Right renal cortex interstitium (tissue), 3 donors: ENCODE measurements around the gene GCNT4. TPM values are rescaled to one million over a fixed set of nuclear protein-coding genes. Genes with fewer than 3 reads are reported as not detected.

Source experiments
- DNase-seq, 3 donors: peaks; one replicate each; pipeline ENCODE4 v3.0.0-alpha.2; 2013; ENCODE audit warnings: low read depth in 3 of 3, low spot score in 2 of 3
- polyA plus RNA-seq, 3 donors: library from polyadenylated mRNA; unstranded; fragments of 120-200 nt; gene quantifications; one replicate each; pipeline ENCODE4 v1.2.1, GENCODE V29; 2013; ENCODE audit not compliant: insufficient read length in 3 of 3

GCNT4 gene
- polyA plus RNA-seq, 3 donors, result 13.3 to 17.6 (median 16.6) TPM

GRCh38 chr5:75051217-75051751 lies 1.1 kb downstream of the GCNT4 start:
- DNase-seq, result no peak

DNA sequence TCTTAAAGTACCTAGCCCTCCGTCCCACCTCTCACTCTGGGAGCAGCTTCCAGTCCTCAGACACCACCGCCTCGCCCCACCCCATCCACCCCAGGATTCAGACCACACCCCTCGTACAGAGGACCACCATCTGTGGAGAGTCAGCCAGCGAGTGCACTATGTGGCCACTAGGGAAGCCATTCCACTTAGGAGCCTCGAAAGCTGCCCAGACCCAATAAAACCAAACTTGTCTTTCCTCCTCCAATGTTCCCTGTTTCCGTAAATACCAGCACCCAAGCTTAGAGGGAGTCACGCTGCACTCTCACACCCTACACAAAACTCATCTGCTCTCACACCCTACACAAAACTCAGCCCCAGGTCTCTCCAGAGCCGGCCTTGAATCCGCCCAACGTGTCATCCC lies 1.9 kb downstream of the GCNT4 start:
- DNase-seq, result no peak

GRCh38 chr5:75049456-75050351 lies 2.7 kb downstream of the GCNT4 start:
- DNase-seq, result no peak

- DNase-seq, result no peak
Observed at GRCh38 chr5:75048457-75048953, 3.9 kb downstream of the GCNT4 start.

- no peak for DNase-seq
Observed at GRCh38 chr5:75047356-75047755, 5.0 kb downstream of the GCNT4 start.

- DNase-seq, result no peak
Observed at GRCh38 chr5:75046366-75047142, 5.8 kb downstream of the GCNT4 start.

- no peak for DNase-seq
Observed at GRCh38 chr5:75045071-75045470, 7.3 kb downstream of the GCNT4 start.

GRCh38 chr5:75044406-75044805 lies 8.0 kb downstream of the GCNT4 start:
- DNase-seq, result no peak

DNA sequence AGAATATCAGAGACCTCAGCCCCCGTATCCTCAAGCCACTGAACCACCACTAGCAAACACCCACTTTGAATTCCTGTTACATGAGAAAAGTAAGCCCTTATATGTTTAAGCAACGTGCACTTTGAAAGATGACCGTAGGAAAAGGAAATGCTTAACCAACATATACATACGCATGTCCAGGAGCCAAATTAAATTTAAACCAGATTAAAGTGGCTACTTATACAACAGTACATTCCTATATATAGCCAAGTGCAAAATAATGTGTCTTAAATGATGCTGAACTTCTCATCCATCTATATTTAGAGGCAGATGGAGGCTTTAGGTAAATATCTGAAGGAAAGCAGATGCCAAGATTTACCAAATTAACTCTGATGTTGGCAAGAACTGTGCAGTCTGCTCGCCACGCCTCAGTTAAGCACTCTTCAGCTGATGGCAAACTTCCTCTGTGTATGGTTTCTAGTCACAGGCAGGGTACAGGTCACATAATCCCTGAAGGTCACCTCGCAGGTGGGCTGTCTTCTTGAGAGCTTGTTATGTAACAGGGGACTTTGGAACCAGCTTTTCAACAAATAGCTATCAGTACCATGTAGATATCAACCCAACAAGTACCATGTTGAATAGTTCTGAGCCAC lies 8.6 kb downstream of the GCNT4 start:
- DNase-seq, result no peak

- DNase-seq, result no peak
Observed at GRCh38 chr5:75042522-75042921, 9.8 kb downstream of the GCNT4 start.

- no peak for DNase-seq
Observed at GRCh38 chr5:75040973-75041372, 11.4 kb downstream of the GCNT4 start.

DNA sequence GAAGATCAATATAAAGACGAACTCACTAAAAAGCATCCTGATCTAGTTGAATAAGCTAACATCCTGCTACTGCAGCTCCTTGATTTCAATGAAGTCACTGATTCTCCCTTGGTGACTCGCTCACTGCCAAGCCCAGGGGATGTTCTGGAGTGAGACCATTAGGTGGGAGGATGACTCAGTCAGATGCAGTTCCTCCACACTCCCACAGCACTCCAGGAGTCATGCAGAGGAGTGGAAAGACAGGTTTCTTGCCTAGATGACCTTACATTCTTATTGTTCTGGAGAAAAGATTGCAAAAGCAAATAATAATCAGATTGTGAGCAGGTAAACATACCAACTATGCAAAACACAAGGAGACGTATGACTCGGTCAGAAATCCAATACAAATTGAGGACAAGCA lies 15.3 kb downstream of the GCNT4 start:
- no peak for DNase-seq

DNA sequence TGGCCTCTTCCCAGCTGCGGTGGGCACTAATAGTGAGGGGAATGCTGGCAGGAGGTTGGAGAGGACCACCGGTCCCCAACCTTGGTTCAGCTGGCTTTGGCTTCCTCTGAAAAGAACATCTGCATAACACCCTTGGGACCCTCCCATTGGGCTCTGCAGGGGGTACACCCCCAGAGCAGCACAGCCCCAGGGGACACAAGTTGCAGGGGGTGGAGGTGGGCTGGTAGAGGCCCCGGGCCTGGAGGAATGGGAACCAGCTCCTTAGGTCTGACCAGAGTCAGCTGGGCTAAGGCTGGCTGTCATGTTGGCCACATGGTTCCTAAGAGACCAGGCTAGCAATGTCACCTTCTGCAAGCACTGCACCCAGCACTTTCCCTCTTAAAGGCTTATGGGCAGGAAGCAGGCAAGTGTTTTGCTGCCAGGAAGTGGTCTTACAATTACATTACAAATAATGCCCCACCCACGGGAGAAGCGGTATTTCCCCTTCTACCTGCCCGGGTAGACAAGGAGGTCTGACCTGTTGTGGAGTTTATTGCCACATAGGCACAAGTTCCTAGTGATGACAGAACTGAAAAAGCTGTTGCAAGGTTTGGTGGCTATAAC lies 18.1 kb downstream of the GCNT4 start:
- no peak for DNase-seq

DNA sequence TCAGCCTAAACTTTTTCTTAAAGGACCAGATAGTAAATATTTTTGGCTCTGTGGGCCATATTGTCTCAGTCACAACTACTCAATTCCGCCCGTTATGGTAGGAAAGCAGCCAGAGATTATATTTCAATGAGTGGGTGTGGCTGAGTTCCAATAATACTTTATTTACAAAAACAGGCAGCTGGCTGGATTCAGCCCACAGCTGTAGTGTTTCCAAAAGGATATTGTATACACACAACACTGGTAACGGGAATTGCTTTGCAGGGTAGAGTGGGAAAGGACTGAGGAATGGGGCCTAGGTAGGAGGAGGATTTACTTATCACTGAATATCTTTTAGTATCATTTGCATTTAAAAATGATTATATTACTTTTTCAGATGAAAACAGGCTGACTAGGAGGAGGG lies 21.0 kb downstream of the GCNT4 start:
- DNase-seq, result no peak

DNA sequence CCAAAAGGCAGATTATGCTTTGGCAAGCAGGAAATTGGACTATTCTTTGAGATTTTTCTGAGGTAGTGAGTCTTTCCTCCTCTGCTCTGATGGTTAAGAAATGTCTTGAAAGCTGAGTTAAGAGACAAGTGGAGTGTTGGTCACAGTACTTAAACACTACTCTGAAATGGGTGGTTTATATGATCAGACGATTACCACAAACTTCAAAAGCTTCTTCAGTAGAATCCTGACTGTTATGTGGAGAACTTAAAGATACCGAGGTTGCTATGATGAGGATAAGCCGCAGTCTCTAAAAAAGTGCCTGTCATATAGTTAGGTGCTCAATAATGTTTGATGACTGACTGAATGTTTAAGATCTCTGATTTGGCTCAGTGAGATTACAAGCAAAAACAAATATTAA lies 24.3 kb downstream of the GCNT4 start:
- no peak for DNase-seq

- no peak for DNase-seq
Observed at GRCh38 chr5:75023368-75024159, 28.8 kb downstream of the GCNT4 start.

DNA sequence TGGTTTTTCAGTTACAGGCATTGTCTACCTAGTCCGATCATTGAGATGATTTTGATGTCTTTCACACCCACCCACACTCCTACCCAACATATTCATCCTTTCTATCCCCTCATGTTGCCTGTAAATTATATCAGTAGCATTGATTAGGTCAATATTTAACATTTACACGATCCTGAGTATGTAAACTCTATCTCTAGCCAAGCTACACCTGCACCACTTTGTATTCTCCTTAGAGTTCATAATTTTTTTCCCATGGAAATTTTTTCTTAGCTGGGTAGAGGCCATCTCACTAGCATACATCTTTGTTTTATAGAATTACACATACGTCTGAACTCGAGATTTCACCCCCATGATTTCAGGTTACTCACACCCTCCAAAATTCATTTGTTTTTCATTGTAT lies 30.6 kb downstream of the GCNT4 start:
- DNase-seq, result no peak

DNA sequence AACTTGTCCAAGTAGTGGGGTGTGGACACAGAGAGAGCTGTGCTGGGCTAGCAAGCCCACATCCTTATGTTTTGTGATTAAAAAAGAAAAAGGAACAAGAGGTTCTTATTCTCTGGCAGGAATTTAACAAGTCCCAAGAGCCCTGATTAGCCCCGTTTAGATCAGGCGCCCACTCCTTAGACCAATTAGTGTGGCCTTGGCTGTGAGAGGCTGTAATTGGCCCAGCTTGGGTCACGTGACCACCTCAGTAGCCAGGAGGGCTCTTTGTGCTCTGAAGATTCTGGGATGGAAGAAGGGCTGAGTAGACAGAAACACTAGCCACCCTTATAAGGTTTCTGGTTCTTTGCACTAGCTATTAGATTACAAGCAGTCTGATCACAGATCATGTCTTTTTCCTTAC lies 31.1 kb downstream of the GCNT4 start:
- DNase-seq, result no peak

DNA sequence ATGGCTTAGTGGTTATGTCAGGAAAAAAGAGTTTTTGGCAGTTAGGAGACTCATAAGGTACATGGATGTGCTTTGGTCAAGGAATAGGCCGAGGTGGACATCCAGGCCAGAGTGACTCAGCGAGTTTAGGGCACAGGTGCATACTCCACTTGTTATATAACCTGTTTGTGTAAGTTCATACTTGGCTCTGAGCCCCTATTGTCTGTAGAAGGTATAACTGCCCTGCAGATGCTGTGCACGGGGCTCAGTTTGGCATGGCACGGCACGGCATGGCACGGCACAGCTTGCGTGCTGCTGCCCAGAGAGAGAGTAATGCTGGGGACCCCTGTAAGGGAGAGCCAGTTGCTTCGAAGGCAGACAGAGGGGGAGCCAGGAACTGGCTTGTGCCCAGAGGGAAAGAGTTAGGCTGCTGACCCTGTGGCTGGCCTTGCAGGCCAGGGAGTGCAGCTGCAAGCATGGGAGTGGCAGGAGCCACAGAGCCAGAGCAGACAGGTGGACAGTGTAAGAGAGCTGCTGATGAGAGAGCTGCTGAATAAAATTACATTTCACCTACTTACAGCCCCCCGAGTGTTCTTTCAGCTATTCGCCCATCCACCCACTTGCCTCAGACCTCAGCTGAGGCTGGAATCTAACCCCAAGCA lies 32.2 kb downstream of the GCNT4 start:
- DNase-seq, result no peak
